Gastroesophageal sphincter (tissue), 4 donors: ENCODE data around the gene ATXN2. TPM values are rescaled to one million over a fixed set of nuclear protein-coding genes. Genes with fewer than 3 reads are reported as not detected.
"Not testable (repeated sequence)": the region's sequence is repeated elsewhere in the genome, so short reads cannot be mapped to it uniquely, and the experiment has no call there.

Source experiments
- ATAC-seq: fragments of 150-250 bp; one replicate; pipeline ENCODE4 v1.9.1; 2016; ENCODE audit warnings: mild to moderate bottlenecking, moderate library complexity
- H3K27ac ChIP-seq, 4 donors: fragments of 200-600 bp; sonication (generic) in 3 of 4; 1 replicate in 3 of 4; 2 replicates in 1 of 4; pipeline ENCODE4 v1.5.1; 2016 to 2019
- H3K27me3 ChIP-seq: fragments of 200-600 bp; sonication (generic); one replicate; pipeline ENCODE4 v1.5.1; 2019
- H3K36me3 ChIP-seq, 2 donors: fragments of 200-600 bp; sonication (generic); one replicate each; pipeline ENCODE4 v1.5.1; 2019; ENCODE audit warnings: control low read depth in 1 of 2
- H3K4me1 ChIP-seq, 3 donors: fragments of 200-600 bp; sonication (generic); 1 replicate in 2 of 3; 2 replicates in 1 of 3; pipeline ENCODE4 v1.5.1; 2016 to 2019; ENCODE audit warnings: control low read depth in 2 of 3
- H3K4me3 ChIP-seq, 2 donors: fragments of 200-600 bp; sonication (generic); one replicate each; pipeline ENCODE4 v1.5.1; 2019; ENCODE audit warnings: mild to moderate bottlenecking in 1 of 2, moderate library complexity in 1 of 2
- H3K9me3 ChIP-seq, 3 donors: fragments of 200-600 bp; sonication (generic); one replicate each; pipeline ENCODE4 v1.5.1; 2017 to 2019; ENCODE audit warnings: control low read depth in 2 of 3
- CTCF ChIP-seq, 4 experiments: fragments of 200-600 bp in 2 of 4; fragments of 450-650 bp in 2 of 4; sonication (generic) in 1 of 4; IDR thresholded peaks; one replicate each; pipeline ENCODE4 v1.5.1; 2017 to 2019; ENCODE audit warnings: antibody characterized with exemption in 4 of 4, mild to moderate bottlenecking in 2 of 4, moderate library complexity in 2 of 4
- EP300 ChIP-seq: sonication (generic); formaldehyde crosslinking; IDR thresholded peaks from one replicate; pipeline ENCODE4 v1.6.1; 2017; ENCODE audit warnings: antibody characterized with exemption, mild to moderate bottlenecking
- POLR2A ChIP-seq, 2 donors: fragments of 450-650 bp; IDR thresholded peaks; one replicate each; pipeline ENCODE4 v1.6.1; 2017; ENCODE audit warnings: antibody characterized with exemption in 2 of 2, mild to moderate bottlenecking in 2 of 2, moderate library complexity in 1 of 2
- POLR2AphosphoS5 ChIP-seq: sonication (generic); formaldehyde crosslinking; IDR thresholded peaks from one replicate; pipeline ENCODE4 v1.6.1; 2017; ENCODE audit warnings: antibody characterized with exemption
- WGBS, 2 donors: methylation state at CpG; one replicate each; pipeline ENCODE4 v1.1.5; 2018; ENCODE audit warnings: low coverage in 1 of 2; 5-methylcytosine and 5-hydroxymethylcytosine counted together
- total RNA-seq, 4 donors: library from RNA; depleted of rRNA; stranded (reverse); fragments of >200 nt; gene quantifications; one replicate each; pipeline ENCODE4 v1.1.0, GENCODE V29; 2016

The ATXN2 gene
- total RNA-seq, 4 donors from 2014 or later, result 40.9 to 93.4 (median 50.1) TPM

GRCh38 chr12:111584959-111585358, 14.2 kb downstream of the ATXN2 start:
- no peaks in the 10 kb centered on the region for H3K36me3 ChIP-seq
- H3K4me1 ChIP-seq, result peaks cover 0 to 82% (median 2%) of the 10 kb centered on the region in 3 donors
- TF ChIP-seq EP300 (no peak), POLR2A (IDR thresholded peaks at IDR 0.05) (no peak), POLR2AphosphoS5 (no peak), CTCF (IDR thresholded peaks at IDR 0.05) (no peak)
- ATAC-seq, result no peak
- 84% methylated on average over 4 of the region's 4 CpGs; no CpG with 5 or more reads in 1 of the 2 donors for WGBS, 2 donors
- no peak overlapping the region for H3K27ac ChIP-seq
- H3K4me3 ChIP-seq, result no peak overlapping the region
- no peaks in the 10 kb centered on the region for H3K27me3 ChIP-seq
- no peaks in the 10 kb centered on the region for H3K9me3 ChIP-seq

- not testable (repeated sequence) for H3K27me3 ChIP-seq, H3K4me3 ChIP-seq, H3K9me3 ChIP-seq, H3K36me3 ChIP-seq, ATAC-seq, H3K27ac ChIP-seq
- 90 to 92% methylated on average over 2 to 4 of the region's 6 CpGs for WGBS, 2 donors
- H3K4me1 ChIP-seq, result peaks cover 0 to 82% (median 2%) of the 10 kb centered on the region in 3 donors
Observed at GRCh38 chr12:111583506-111583905, 15.6 kb downstream of the ATXN2 start.

GRCh38 chr12:111582133-111582747, 16.9 kb downstream of the ATXN2 start:
- Histone ChIP-seq H3K27me3 (no peaks in the 10 kb centered on the region), H3K9me3 (no peaks in the 10 kb centered on the region), H3K27ac (no peak overlapping the region), H3K36me3 (no peaks in the 10 kb centered on the region), H3K4me1 (peaks cover 0 to 80% (median 2%) of the 10 kb centered on the region in 3 donors), H3K4me3 (no peak overlapping the region)
- 91 to 97% methylated on average over 7 to 11 of the region's 12 CpGs for WGBS, 2 donors
- no peak for ATAC-seq
- TF ChIP-seq POLR2A (IDR thresholded peaks at IDR 0.05) (no peak), POLR2AphosphoS5 (no peak), CTCF (IDR thresholded peaks at IDR 0.05) (no peak), EP300 (no peak)

- Histone ChIP-seq H3K27me3 (no peaks in the 10 kb centered on the region), H3K4me3 (no peak overlapping the region), H3K36me3 (no peaks in the 10 kb centered on the region), H3K4me1 (peaks cover 0 to 73% (median 2%) of the 10 kb centered on the region in 3 donors), H3K27ac (no peak overlapping the region), H3K9me3 (no peaks in the 10 kb centered on the region)
- ATAC-seq, result no peak
- TF ChIP-seq EP300, result no peak
- TF ChIP-seq POLR2AphosphoS5, result no peak
- no peak for TF ChIP-seq CTCF (IDR thresholded peaks at IDR 0.05)
- 56 to 61% methylated on average over 7 of the region's 15 CpGs for WGBS, 2 donors
Observed at GRCh38 chr12:111581434-111582132, 17.5 kb downstream of the ATXN2 start.

- Histone ChIP-seq H3K4me3 (no peak overlapping the region), H3K9me3 (no peaks in the 10 kb centered on the region), H3K27me3 (no peaks in the 10 kb centered on the region), H3K36me3 (no peaks in the 10 kb centered on the region), H3K27ac (no peak overlapping the region), H3K4me1 (peaks cover 0 to 67% (median 2%) of the 10 kb centered on the region in 3 donors)
- TF ChIP-seq EP300 (no peak), POLR2AphosphoS5 (no peak), POLR2A (IDR thresholded peaks at IDR 0.05) (no peak), CTCF (IDR thresholded peaks at IDR 0.05) (no peak)
- 91 to 95% methylated on average over 6 of the region's 7 CpGs for WGBS, 2 donors
- no peak for ATAC-seq
Observed at GRCh38 chr12:111580737-111581136, 18.4 kb downstream of the ATXN2 start.
